Right lobe of liver (tissue), 6 donors: Measurements from ENCODE around the gene POLR1B. TPM values are rescaled to one million over a fixed set of nuclear protein-coding genes. Genes with fewer than 3 reads are reported as not detected.
"Not testable (repeated sequence)": the region's sequence is repeated elsewhere in the genome, so short reads cannot be mapped to it uniquely, and the experiment has no call there.

ENCODE experiments used
- ATAC-seq, 4 donors: fragments of 200-7000 bp; cut with Tn5 transposase; one replicate each; pipeline ENCODE4 v1.9.1; 2020; ENCODE audit warnings: mild to moderate bottlenecking in 4 of 4, moderate library complexity in 4 of 4
- DNase-seq, 3 donors: peaks; one replicate each; pipeline ENCODE4 v3.0.0-alpha.2; 2020
- H3K27ac ChIP-seq, 3 donors: fragments of 200-600 bp; one replicate each; pipeline ENCODE4 v1.8.0; 2022
- H3K27me3 ChIP-seq, 2 donors: fragments of 200-600 bp; one replicate each; pipeline ENCODE4 v1.8.0; 2022
- H3K36me3 ChIP-seq, 4 donors: fragments of 200-600 bp; sonication (generic) in 1 of 4; one replicate each; pipeline versions ENCODE4 v1.5.1 to v1.8.0; 2017 to 2022; ENCODE audit warnings: control low read depth in 1 of 4
- H3K4me1 ChIP-seq, 4 donors: fragments of 200-600 bp; sonication (generic) in 1 of 4; one replicate each; pipeline versions ENCODE4 v1.5.1 to v1.8.0; 2017 to 2022; ENCODE audit warnings: control low read depth in 1 of 4
- H3K4me3 ChIP-seq, 3 donors: fragments of 200-600 bp; one replicate each; pipeline ENCODE4 v1.8.0; 2022
- H3K9me3 ChIP-seq, 4 donors: fragments of 200-600 bp; sonication (generic) in 1 of 4; one replicate each; pipeline versions ENCODE4 v1.5.1 to v1.8.0; 2017 to 2022; ENCODE audit warnings: control low read depth in 1 of 4
- POLR2A ChIP-seq: fragments of 450-650 bp; IDR thresholded peaks from one replicate; pipeline ENCODE4 v1.6.1; 2017; ENCODE audit warnings: antibody characterized with exemption, mild to moderate bottlenecking
- WGBS: methylation state at CpG from one replicate; pipeline ENCODE4 v1.1.6; 2018; ENCODE audit warnings: low coverage, low lambda C conversion rate; ENCODE audit not compliant: insufficient coverage; ENCODE audit errors: missing lambda C conversion rate; 5-methylcytosine and 5-hydroxymethylcytosine counted together
- intact Hi-C, 2 donors: fragments of 100-400 bp; cut with DNase I; formaldehyde crosslinking; loops; one replicate each; pipeline versions ENCODE4 v1.11.2 to v1.14.1; 2022
- total RNA-seq, 6 experiments: library from RNA; depleted of rRNA in 2 of 6; stranded (reverse); fragments of >200 nt in 2 of 6; fragmentation: NEBNext Ultra II Directional in 3 of 6; extraction: Animal tissue kit (Norgen Biotek cat#: 25700) in 3 of 6; gene quantifications; one replicate each; pipeline versions ENCODE4 v1.1.0 to v1.2.4, GENCODE V29; 2016 to 2023
- TF ChIP-seq, protein P1 (sequence below), 4 donors: fragments of 200-600 bp in 3 of 4; fragments of 450-650 bp in 1 of 4; IDR thresholded peaks; one replicate each; pipeline versions ENCODE4 v1.5.1 to v1.8.0; 2016 to 2022; ENCODE audit warnings: antibody characterized with exemption in 4 of 4, mild to moderate bottlenecking in 2 of 4
- donor health status: DM: no; HTN: yes; CAD: no.
- donor health status: DM: no; HTN: no; CAD: no.
- donor health status: DM: no; HTN: no; CAD: no.
- donor health status: DM: no; HTN: yes; CAD: no.
- donor health status: DM: no; HTN: yes; CAD: no.

The POLR1B gene
- total RNA-seq, 6 experiments from 2014 or later = 12.2 to 20.5 (median 16.1) TPM

DNA sequence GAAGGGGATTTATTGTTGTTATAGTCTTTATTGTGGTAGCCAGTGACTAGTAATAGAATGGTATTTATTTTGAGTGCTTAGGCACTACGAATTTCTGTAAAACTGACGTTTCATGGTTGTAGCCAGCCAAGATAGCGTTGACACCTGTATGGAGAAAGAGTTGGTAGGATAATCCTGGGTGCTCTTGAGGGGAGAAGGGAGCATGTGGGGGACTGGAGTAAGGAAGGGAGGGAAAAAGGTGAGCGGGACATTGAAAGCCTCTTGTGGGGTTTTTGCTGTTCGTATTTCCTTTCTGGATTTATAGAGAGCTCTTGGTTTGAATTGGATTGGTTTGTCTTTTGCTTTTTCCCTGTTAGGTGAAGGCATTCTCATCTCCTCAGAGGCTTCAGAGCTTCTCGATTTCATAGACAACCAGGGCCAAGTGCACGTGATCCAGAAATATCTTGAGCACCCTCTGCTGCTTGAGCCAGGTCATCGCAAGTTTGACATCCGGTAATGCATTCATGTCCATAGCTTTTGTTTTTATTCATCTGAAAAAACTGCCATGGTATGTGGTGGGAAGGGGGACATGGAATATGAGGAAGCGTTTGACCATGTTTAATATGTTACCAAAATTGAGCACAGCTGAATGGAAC lies 41.3 kb upstream of the POLR1B start:
- peak; percentile 89 to 92 (median 90) for ATAC-seq
- H3K27ac ChIP-seq, H3K9me3 ChIP-seq, H3K27me3 ChIP-seq, H3K36me3 ChIP-seq, H3K4me3 ChIP-seq, H3K4me1 ChIP-seq, intact Hi-C loops: not testable (repeated sequence)
- TF ChIP-seq, protein P1, sequence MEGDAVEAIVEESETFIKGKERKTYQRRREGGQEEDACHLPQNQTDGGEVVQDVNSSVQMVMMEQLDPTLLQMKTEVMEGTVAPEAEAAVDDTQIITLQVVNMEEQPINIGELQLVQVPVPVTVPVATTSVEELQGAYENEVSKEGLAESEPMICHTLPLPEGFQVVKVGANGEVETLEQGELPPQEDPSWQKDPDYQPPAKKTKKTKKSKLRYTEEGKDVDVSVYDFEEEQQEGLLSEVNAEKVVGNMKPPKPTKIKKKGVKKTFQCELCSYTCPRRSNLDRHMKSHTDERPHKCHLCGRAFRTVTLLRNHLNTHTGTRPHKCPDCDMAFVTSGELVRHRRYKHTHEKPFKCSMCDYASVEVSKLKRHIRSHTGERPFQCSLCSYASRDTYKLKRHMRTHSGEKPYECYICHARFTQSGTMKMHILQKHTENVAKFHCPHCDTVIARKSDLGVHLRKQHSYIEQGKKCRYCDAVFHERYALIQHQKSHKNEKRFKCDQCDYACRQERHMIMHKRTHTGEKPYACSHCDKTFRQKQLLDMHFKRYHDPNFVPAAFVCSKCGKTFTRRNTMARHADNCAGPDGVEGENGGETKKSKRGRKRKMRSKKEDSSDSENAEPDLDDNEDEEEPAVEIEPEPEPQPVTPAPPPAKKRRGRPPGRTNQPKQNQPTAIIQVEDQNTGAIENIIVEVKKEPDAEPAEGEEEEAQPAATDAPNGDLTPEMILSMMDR (IDR thresholded peaks at IDR 0.05) = peak in 3 of 4 donors; percentile 38 to 49 (median 40)
- 27% methylated on average over 8 of the region's 10 CpGs for WGBS
- peak in 1 of 3 donors; percentile 30 for DNase-seq

- H3K36me3 ChIP-seq, H3K9me3 ChIP-seq, H3K27ac ChIP-seq, intact Hi-C loops, ATAC-seq, H3K4me3 ChIP-seq, DNase-seq, H3K27me3 ChIP-seq, H3K4me1 ChIP-seq: not testable (repeated sequence)
- WGBS = 100% methylated on average over 7 of the region's 32 CpGs
Observed at GRCh38 chr2:112509239-112509998, 32.8 kb upstream of the POLR1B start.

GRCh38 chr2:112516801-112517200 lies 25.5 kb upstream of the POLR1B start:
- no peaks in the 10 kb centered on the region for H3K4me1 ChIP-seq
- intact Hi-C loops = no loop called here
- no peak overlapping the region for H3K27ac ChIP-seq
- no peak for ATAC-seq
- TF ChIP-seq, protein P1 (IDR thresholded peaks at IDR 0.05) = no peak
- no peak for TF ChIP-seq POLR2A
- 91% methylated on average over 3 of the region's 3 CpGs for WGBS
- no peak overlapping the region for H3K4me3 ChIP-seq
- no peak for DNase-seq
- no peaks in the 10 kb centered on the region for H3K27me3 ChIP-seq
- peaks cover 0 to 4% (median 0%) of the 10 kb centered on the region in 4 donors for H3K9me3 ChIP-seq
- H3K36me3 ChIP-seq = peaks cover 0 to 5% (median 0%) of the 10 kb centered on the region in 4 donors

GRCh38 chr2:112518807-112519206 lies 23.5 kb upstream of the POLR1B start:
- no peak for DNase-seq
- H3K9me3 ChIP-seq = peaks cover 0 to 4% (median 0%) of the 10 kb centered on the region in 4 donors
- H3K27me3 ChIP-seq = no peaks in the 10 kb centered on the region
- intact Hi-C loops = no loop called here
- no peak overlapping the region for H3K27ac ChIP-seq
- WGBS = 90% methylated on average over 7 of the region's 7 CpGs
- H3K4me1 ChIP-seq = no peaks in the 10 kb centered on the region
- peaks cover 0 to 4% (median 0%) of the 10 kb centered on the region in 4 donors for H3K36me3 ChIP-seq
- no peak overlapping the region for H3K4me3 ChIP-seq
- no peak for ATAC-seq
- TF ChIP-seq, protein P1 (IDR thresholded peaks at IDR 0.05) = no peak
- no peak for TF ChIP-seq POLR2A

GRCh38 chr2:112519506-112519905 lies 22.8 kb upstream of the POLR1B start:
- intact Hi-C loops = no loop called here
- Histone ChIP-seq H3K36me3 (peaks cover 0 to 3% (median 0%) of the 10 kb centered on the region in 4 donors), H3K4me3 (no peak overlapping the region), H3K4me1 (no peaks in the 10 kb centered on the region), H3K27me3 (no peaks in the 10 kb centered on the region), H3K27ac (no peak overlapping the region), H3K9me3 (peaks cover 0 to 2% (median 0%) of the 10 kb centered on the region in 4 donors)
- DNase-seq (no peak), ATAC-seq (no peak)
- WGBS = 83% methylated on average over 9 of the region's 9 CpGs
- TF ChIP-seq, protein P1 (IDR thresholded peaks at IDR 0.05) = no peak
- no peak for TF ChIP-seq POLR2A
